Osteoblast (primary cell): ENCODE measurements around the gene LPAR3. TPM values are rescaled to one million over a fixed set of nuclear protein-coding genes. Genes with fewer than 3 reads are reported as not detected.

Source experiments
- DNase-seq: peaks from one replicate; pipeline ENCODE4 v3.0.0; 2011; ENCODE audit warnings: low spot score, mixed read lengths; ENCODE audit not compliant: insufficient read length; ENCODE audit errors: missing footprints
- H2AFZ ChIP-seq: 2 replicates; pipeline ENCODE4 v1.6.0; 2011; ENCODE audit warnings: mild to moderate bottlenecking, low read length
- H3K27ac ChIP-seq: 2 replicates; pipeline ENCODE4 v1.5.1; 2011; ENCODE audit warnings: mild to moderate bottlenecking, low read depth, low read length, moderate library complexity
- H3K27me3 ChIP-seq: 2 replicates; pipeline ENCODE4 v1.6.0; 2012; ENCODE audit warnings: mild to moderate bottlenecking, control low read depth, inconsistent platforms, low read length, moderate library complexity; ENCODE audit not compliant: insufficient read depth
- H3K36me3 ChIP-seq: 2 replicates; pipeline ENCODE4 v1.5.1; 2011; ENCODE audit warnings: mild to moderate bottlenecking, low read length, control low read depth, moderate library complexity; ENCODE audit not compliant: insufficient read depth
- H3K4me1 ChIP-seq: 2 replicates; pipeline ENCODE4 v1.5.1; 2011; ENCODE audit warnings: mild to moderate bottlenecking, low read length, control low read depth, moderate library complexity; ENCODE audit not compliant: insufficient read depth
- H3K4me2 ChIP-seq: 2 replicates; pipeline ENCODE4 v1.6.0; 2011; ENCODE audit warnings: mild to moderate bottlenecking, low read length; ENCODE audit not compliant: insufficient read depth
- H3K4me3 ChIP-seq: fragments of 200-600 bp; sonication (generic); 3 replicates; pipeline ENCODE4 v1.5.1; 2012; ENCODE audit warnings: mild to moderate bottlenecking, low read length, inconsistent platforms; ENCODE audit not compliant: insufficient read depth
- H3K79me2 ChIP-seq: 2 replicates; pipeline ENCODE4 v1.6.0; 2012; ENCODE audit warnings: mild to moderate bottlenecking, low read length, control low read depth, inconsistent platforms; ENCODE audit not compliant: insufficient read depth
- H3K9me3 ChIP-seq: 2 replicates; pipeline ENCODE4 v1.5.1; 2011; ENCODE audit warnings: low read depth, low read length, control low read depth
- H4K20me1 ChIP-seq: 2 replicates; pipeline ENCODE4 v1.6.0; 2012; ENCODE audit warnings: mild to moderate bottlenecking, low read length, control low read depth; ENCODE audit not compliant: insufficient read depth
- total RNA-seq: library from RNA; depleted of rRNA; stranded (reverse); fragments of >200 nt; gene quantifications from 2 replicates; pipeline ENCODE4 v1.2.3, GENCODE V29; 2012
- TF ChIP-seq, protein P1 (sequence below): IDR thresholded peaks from 2 replicates; pipeline ENCODE4 v1.5.1; 2011; ENCODE audit warnings: mild to moderate bottlenecking, low read depth, low read length, moderate library complexity; ENCODE audit errors: extremely low read depth

LPAR3 gene
- total RNA-seq, 1 donor: not detected

DNA sequence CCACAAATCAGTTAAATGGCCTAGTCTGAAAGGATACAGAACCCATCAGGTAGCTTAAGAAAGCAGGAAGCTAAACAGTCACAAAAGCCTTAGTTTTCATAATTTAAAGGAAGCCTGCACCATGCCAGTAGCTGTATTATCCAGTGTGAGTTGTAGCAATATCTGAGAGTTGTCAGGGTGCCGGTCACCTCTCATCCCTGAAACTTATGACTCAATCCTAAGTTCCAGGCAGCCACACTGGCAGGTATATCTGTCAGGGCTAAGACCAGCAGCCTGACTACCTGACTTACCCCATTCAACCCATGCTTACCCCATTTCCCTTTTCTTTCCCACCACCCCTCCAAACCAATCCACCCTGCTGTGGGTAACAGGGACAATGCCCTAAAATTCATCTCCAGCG, 37.8 kb upstream of the LPAR3 start:
- Histone ChIP-seq H3K27ac (no peak overlapping the region), H3K27me3 (peaks cover 40% of the 10 kb centered on the region), H3K4me3 (no peak overlapping the region), H3K4me2 (no peak overlapping the region), H3K4me1 (no peaks in the 10 kb centered on the region), H2AFZ (no peak overlapping the region), H4K20me1 (no peaks in the 10 kb centered on the region), H3K79me2 (no peaks in the 10 kb centered on the region), H3K36me3 (no peaks in the 10 kb centered on the region), H3K9me3 (no peaks in the 10 kb centered on the region)
- no peak for DNase-seq
- TF ChIP-seq, protein P1, sequence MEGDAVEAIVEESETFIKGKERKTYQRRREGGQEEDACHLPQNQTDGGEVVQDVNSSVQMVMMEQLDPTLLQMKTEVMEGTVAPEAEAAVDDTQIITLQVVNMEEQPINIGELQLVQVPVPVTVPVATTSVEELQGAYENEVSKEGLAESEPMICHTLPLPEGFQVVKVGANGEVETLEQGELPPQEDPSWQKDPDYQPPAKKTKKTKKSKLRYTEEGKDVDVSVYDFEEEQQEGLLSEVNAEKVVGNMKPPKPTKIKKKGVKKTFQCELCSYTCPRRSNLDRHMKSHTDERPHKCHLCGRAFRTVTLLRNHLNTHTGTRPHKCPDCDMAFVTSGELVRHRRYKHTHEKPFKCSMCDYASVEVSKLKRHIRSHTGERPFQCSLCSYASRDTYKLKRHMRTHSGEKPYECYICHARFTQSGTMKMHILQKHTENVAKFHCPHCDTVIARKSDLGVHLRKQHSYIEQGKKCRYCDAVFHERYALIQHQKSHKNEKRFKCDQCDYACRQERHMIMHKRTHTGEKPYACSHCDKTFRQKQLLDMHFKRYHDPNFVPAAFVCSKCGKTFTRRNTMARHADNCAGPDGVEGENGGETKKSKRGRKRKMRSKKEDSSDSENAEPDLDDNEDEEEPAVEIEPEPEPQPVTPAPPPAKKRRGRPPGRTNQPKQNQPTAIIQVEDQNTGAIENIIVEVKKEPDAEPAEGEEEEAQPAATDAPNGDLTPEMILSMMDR: no peak

DNA sequence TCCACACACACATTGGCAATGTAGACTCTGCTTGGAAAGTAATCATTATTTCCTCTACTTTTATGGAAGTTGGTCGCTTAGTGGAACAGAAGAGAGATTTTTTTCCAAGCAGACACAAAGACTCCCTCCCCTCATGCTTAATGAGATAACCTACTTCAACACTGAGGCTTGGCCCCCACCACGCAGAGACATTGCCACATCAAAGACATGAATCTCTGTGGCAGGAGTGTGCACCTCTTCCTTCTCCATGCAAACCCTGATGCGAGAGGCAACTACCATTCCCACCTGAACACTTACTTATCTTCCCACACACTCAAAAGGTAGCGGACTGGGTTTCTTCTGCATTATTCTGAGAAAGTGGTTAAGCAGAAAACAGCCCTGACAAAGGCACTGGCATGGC, 37.3 kb upstream of the LPAR3 start:
- no peak overlapping the region for H2AFZ ChIP-seq
- no peaks in the 10 kb centered on the region for H3K9me3 ChIP-seq
- H3K27me3 ChIP-seq: peaks cover 40% of the 10 kb centered on the region
- H3K36me3 ChIP-seq: no peaks in the 10 kb centered on the region
- no peak overlapping the region for H3K27ac ChIP-seq
- no peaks in the 10 kb centered on the region for H3K4me1 ChIP-seq
- DNase-seq: no peak
- H3K4me3 ChIP-seq: no peak overlapping the region
- H4K20me1 ChIP-seq: no peaks in the 10 kb centered on the region
- TF ChIP-seq, protein P1: no peak
- no peak overlapping the region for H3K4me2 ChIP-seq
- no peaks in the 10 kb centered on the region for H3K79me2 ChIP-seq

DNA sequence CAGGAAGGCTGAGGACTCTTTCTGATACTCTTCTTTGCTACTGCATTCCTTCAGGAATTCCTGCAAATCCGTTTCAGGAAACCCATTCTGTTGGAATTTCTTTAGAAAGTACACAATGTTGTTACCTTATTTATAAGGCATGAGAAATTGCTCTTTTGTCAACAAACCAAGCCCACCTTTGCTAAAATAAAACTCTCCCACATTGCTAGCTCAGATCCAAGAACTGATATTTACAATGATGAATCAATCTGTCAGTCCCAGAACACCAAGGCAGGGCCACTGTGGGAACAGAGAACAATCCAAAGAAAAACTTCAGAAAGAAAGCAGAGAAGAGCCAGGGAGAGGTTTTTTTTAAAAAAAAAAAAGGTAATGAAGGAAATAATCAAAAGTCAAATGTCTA, 36.6 kb upstream of the LPAR3 start:
- no peak overlapping the region for H2AFZ ChIP-seq
- peaks cover 36% of the 10 kb centered on the region for H3K27me3 ChIP-seq
- no peak overlapping the region for H3K27ac ChIP-seq
- H3K4me2 ChIP-seq: no peak overlapping the region
- TF ChIP-seq, protein P1: no peak
- H4K20me1 ChIP-seq: no peaks in the 10 kb centered on the region
- H3K4me1 ChIP-seq: no peaks in the 10 kb centered on the region
- no peak for DNase-seq
- H3K9me3 ChIP-seq: no peaks in the 10 kb centered on the region
- no peaks in the 10 kb centered on the region for H3K36me3 ChIP-seq
- no peak overlapping the region for H3K4me3 ChIP-seq
- H3K79me2 ChIP-seq: no peaks in the 10 kb centered on the region

DNA sequence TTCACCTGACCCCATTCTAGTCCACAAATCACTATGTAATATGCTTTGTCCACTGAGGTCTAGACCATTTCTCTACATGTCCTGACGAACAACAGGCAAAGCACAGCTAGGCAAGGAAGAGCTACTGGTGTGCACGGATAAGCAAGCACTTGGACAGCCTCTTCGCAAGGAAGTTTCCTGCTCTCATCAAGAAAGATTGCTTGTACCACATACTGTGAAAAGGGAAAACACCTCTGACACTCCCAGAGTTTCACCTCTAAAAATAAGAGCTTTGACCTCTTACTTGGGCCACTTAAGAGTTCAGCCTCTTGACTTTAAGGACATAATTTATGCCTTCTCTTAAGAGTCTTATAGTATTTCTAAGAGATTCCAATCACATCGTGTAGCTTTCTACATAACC, 36.0 kb upstream of the LPAR3 start:
- DNase-seq: no peak
- no peaks in the 10 kb centered on the region for H3K9me3 ChIP-seq
- H2AFZ ChIP-seq: no peak overlapping the region
- no peak overlapping the region for H3K4me2 ChIP-seq
- no peaks in the 10 kb centered on the region for H3K4me1 ChIP-seq
- H3K27ac ChIP-seq: no peak overlapping the region
- no peaks in the 10 kb centered on the region for H3K36me3 ChIP-seq
- H4K20me1 ChIP-seq: no peaks in the 10 kb centered on the region
- no peak overlapping the region for H3K4me3 ChIP-seq
- no peaks in the 10 kb centered on the region for H3K79me2 ChIP-seq
- TF ChIP-seq, protein P1: no peak
- H3K27me3 ChIP-seq: peaks cover 34% of the 10 kb centered on the region
